H9 (cell line): ENCODE data around the gene OLFM1. TPM values are rescaled to one million over a fixed set of nuclear protein-coding genes. Genes with fewer than 3 reads are reported as not detected.

Source experiments
- DNase-seq: peaks from one replicate; pipeline ENCODE4 v3.0.0-alpha.2; 2017
- H2AFZ ChIP-seq: one replicate; pipeline ENCODE4 v1.6.1; 2013; ENCODE audit warnings: mild to moderate bottlenecking, low read length, control low read depth, moderate library complexity
- H2AK5ac ChIP-seq: 2 replicates; pipeline ENCODE4 v1.6.1; 2013; ENCODE audit warnings: low read length, control low read depth, mixed read lengths; ENCODE audit not compliant: insufficient read length
- H2BK120ac ChIP-seq: one replicate; pipeline ENCODE4 v1.6.1; 2013; ENCODE audit warnings: low read depth, mild to moderate bottlenecking, low read length, control low read depth, inconsistent platforms; ENCODE audit not compliant: poor library complexity, severe bottlenecking
- H2BK12ac ChIP-seq: 2 replicates; pipeline ENCODE4 v1.6.1; 2013; ENCODE audit warnings: low read length, control low read depth, mixed read lengths, low read depth; ENCODE audit not compliant: insufficient read length
- H2BK15ac ChIP-seq: 2 replicates; pipeline ENCODE4 v1.6.1; 2013; ENCODE audit warnings: low read depth, low read length, control low read depth
- H2BK20ac ChIP-seq: one replicate; pipeline ENCODE4 v1.6.1; 2013; ENCODE audit warnings: low read depth, mild to moderate bottlenecking, low read length, control low read depth, inconsistent platforms; ENCODE audit not compliant: poor library complexity, severe bottlenecking
- H2BK5ac ChIP-seq: 2 replicates; pipeline ENCODE4 v1.6.1; 2013; ENCODE audit warnings: low read length, control low read depth, mixed read lengths; ENCODE audit not compliant: insufficient read length
- H3K14ac ChIP-seq: 2 replicates; pipeline ENCODE4 v1.6.1; 2013; ENCODE audit warnings: low read length, control low read depth; ENCODE audit not compliant: insufficient read depth
- H3K18ac ChIP-seq: 2 replicates; pipeline ENCODE4 v1.6.1; 2013; ENCODE audit warnings: low read depth, mild to moderate bottlenecking, mixed read lengths, low read length, control low read depth; ENCODE audit not compliant: insufficient read length
- H3K23ac ChIP-seq: 2 replicates; pipeline ENCODE4 v1.6.1; 2013; ENCODE audit warnings: low read length, control low read depth, mixed read lengths, low read depth; ENCODE audit not compliant: insufficient read length
- H3K23me2 ChIP-seq: 2 replicates; pipeline ENCODE4 v1.6.1; 2013; ENCODE audit warnings: low read depth, mild to moderate bottlenecking, mixed read lengths, low read length, control low read depth; ENCODE audit not compliant: insufficient read length, poor library complexity, severe bottlenecking
- H3K27ac ChIP-seq: 2 replicates; pipeline ENCODE4 v1.5.1; 2013; ENCODE audit warnings: low read length, control low read depth, mixed read lengths, low read depth; ENCODE audit not compliant: insufficient read length
- H3K27me3 ChIP-seq: 2 replicates; pipeline ENCODE4 v1.6.1; 2013; ENCODE audit warnings: low read length, control low read depth, inconsistent platforms; ENCODE audit not compliant: insufficient read depth
- H3K4ac ChIP-seq: 2 replicates; pipeline ENCODE4 v1.6.1; 2013; ENCODE audit warnings: low read depth, mild to moderate bottlenecking, control low read depth, inconsistent platforms, low read length, moderate library complexity
- H3K4me1 ChIP-seq: 2 replicates; pipeline ENCODE4 v1.6.1; 2013; ENCODE audit warnings: low read length, control low read depth, inconsistent platforms; ENCODE audit not compliant: insufficient read depth
- H3K4me2 ChIP-seq: 2 replicates; pipeline ENCODE4 v1.6.1; 2013; ENCODE audit warnings: low read length, control low read depth, mixed read lengths; ENCODE audit not compliant: insufficient read length, insufficient read depth
- H3K56ac ChIP-seq: 2 replicates; pipeline ENCODE4 v1.6.1; 2013; ENCODE audit warnings: low read depth, mild to moderate bottlenecking, mixed read lengths, low read length, control low read depth; ENCODE audit not compliant: insufficient read length
- H3K79me1 ChIP-seq: 2 replicates; pipeline ENCODE4 v1.6.1; 2013; ENCODE audit warnings: low read depth, mild to moderate bottlenecking, moderate library complexity, low read length, control low read depth, inconsistent platforms; ENCODE audit not compliant: insufficient read depth, poor library complexity, severe bottlenecking
- H3K79me2 ChIP-seq: 2 replicates; pipeline ENCODE4 v1.6.1; 2013; ENCODE audit warnings: low read length, control low read depth, inconsistent platforms; ENCODE audit not compliant: insufficient read depth
- H3K9ac ChIP-seq: 2 replicates; pipeline ENCODE4 v1.6.1; 2013; ENCODE audit warnings: low read length, control low read depth, mixed read lengths; ENCODE audit not compliant: insufficient read length; ENCODE audit errors: extremely low read depth
- H3K9me3 ChIP-seq: one replicate; pipeline ENCODE4 v1.6.1; 2013; ENCODE audit warnings: low read depth, low read length, inconsistent platforms; ENCODE audit not compliant: control insufficient read depth
- H3T11ph ChIP-seq: one replicate; pipeline ENCODE4 v1.6.1; 2013; ENCODE audit warnings: mild to moderate bottlenecking, low read length, control low read depth, inconsistent platforms
- H4K20me1 ChIP-seq: one replicate; pipeline ENCODE4 v1.6.1; 2013; ENCODE audit not compliant: control insufficient read depth, insufficient read length, insufficient read depth
- H4K5ac ChIP-seq: 2 replicates; pipeline ENCODE4 v1.6.1; 2013; ENCODE audit warnings: low read depth, mild to moderate bottlenecking, mixed read lengths, low read length, control low read depth; ENCODE audit not compliant: insufficient read length
- H4K8ac ChIP-seq: replicated peaks from 2 replicates; pipeline ENCODE4 v1.6.1; 2013; ENCODE audit warnings: low read length, control low read depth, mixed read lengths, low read depth; ENCODE audit not compliant: insufficient read length
- H4K91ac ChIP-seq: 2 replicates; pipeline ENCODE4 v1.6.1; 2013; ENCODE audit warnings: low read depth, mild to moderate bottlenecking, moderate library complexity, mixed read lengths, low read length, control low read depth; ENCODE audit not compliant: insufficient read length
- H3K27ac Mint-ChIP-seq, 3 experiments: 2 replicates in 2 of 3; 3 replicates in 1 of 3; pipeline ENCODE4 v1.8.0; 2020 to 2021; ENCODE audit warnings: mixed read lengths in 3 of 3, mild to moderate bottlenecking in 1 of 3, moderate library complexity in 1 of 3
- H3K27me3 Mint-ChIP-seq: 2 replicates; pipeline ENCODE4 v1.8.0; 2021; ENCODE audit warnings: low read depth, mild to moderate bottlenecking, moderate library complexity, mixed read lengths
- H3K36me3 Mint-ChIP-seq, 3 experiments: 2 replicates in 2 of 3; 3 replicates in 1 of 3; pipeline ENCODE4 v1.8.0; 2020 to 2021; ENCODE audit warnings: low read depth in 3 of 3, mixed read lengths in 3 of 3; ENCODE audit not compliant: insufficient read depth in 1 of 3
- H3K4me1 Mint-ChIP-seq, 2 experiments: 2 replicates each; pipeline ENCODE4 v1.8.0; 2020; ENCODE audit warnings: mixed read lengths in 2 of 2
- H3K4me3 Mint-ChIP-seq, 2 experiments: 2 replicates in 1 of 2; 3 replicates in 1 of 2; pipeline ENCODE4 v1.8.0; 2020 to 2021; ENCODE audit warnings: mild to moderate bottlenecking in 2 of 2, mixed read lengths in 2 of 2, moderate library complexity in 1 of 2
- H3K9me3 Mint-ChIP-seq, 2 experiments: 2 replicates in 1 of 2; 3 replicates in 1 of 2; pipeline ENCODE4 v1.8.0; 2020; ENCODE audit warnings: mild to moderate bottlenecking in 2 of 2, mixed read lengths in 2 of 2, moderate library complexity in 1 of 2
- CTCF ChIP-seq: fragments of 200-600 bp; sonication (generic); conservative IDR thresholded peaks from 3 replicates; pipeline ENCODE4 v1.8.0; 2021; ENCODE audit warnings: antibody characterized with exemption, mild to moderate bottlenecking
- WGBS: extraction: QIAGEN DNeasy Blood & Tissue Kit; methylation state at CpG from one replicate; pipeline ENCODE4 v1.1.7; 2013; ENCODE audit warnings: missing lambda C conversion rate, low lambda C conversion rate, mixed read lengths; ENCODE audit not compliant: insufficient read length; ENCODE audit errors: extremely low coverage; 5-methylcytosine and 5-hydroxymethylcytosine counted together
- total RNA-seq: library from RNA; stranded (reverse); gene quantifications from 2 replicates; pipeline ENCODE4 v1.2.1, GENCODE V29; 2021

OLFM1 gene
- total RNA-seq, 1 experiment from 2014 or later: 34.1 TPM

GRCh38 chr9:135079676-135080075 lies 7.8 kb upstream of the OLFM1 start:
- Histone ChIP-seq H3K18ac (no peak overlapping the region), H3K27me3 (no peaks in the 10 kb centered on the region; the same call in 1 of the 2 replicates), H3K23me2 (peaks cover 5% of the 10 kb centered on the region), H3K79me2 (no peaks in the 10 kb centered on the region), H2BK15ac (no peak overlapping the region), H3K9ac (no peak overlapping the region), H3K56ac (no peak overlapping the region), H2BK5ac (no peak overlapping the region), H2AK5ac (no peak overlapping the region), H3K4me2 (no peak overlapping the region), H2BK12ac (no peak overlapping the region), H3T11ph (no peak overlapping the region), H3K4ac (no peak overlapping the region), H3K14ac (no peak overlapping the region), H3K9me3 (no peaks in the 10 kb centered on the region), H2AFZ (no peak overlapping the region), H4K91ac (no peak overlapping the region), H3K23ac (no peak overlapping the region), H3K27ac (no peak overlapping the region), H2BK120ac (no peak overlapping the region), H4K8ac (no peak overlapping the region), H4K5ac (no peak overlapping the region), H4K20me1 (no peaks in the 10 kb centered on the region), H2BK20ac (no peak overlapping the region), H3K4me1 (no peaks in the 10 kb centered on the region), H3K79me1 (no peaks in the 10 kb centered on the region)
- Mint-ChIP-seq H3K4me3 (no peak overlapping the region), H3K4me1 (peaks cover 17 to 18% of the 10 kb centered on the region in 2 experiments), H3K36me3 (no peaks in the 10 kb centered on the region; a peak in 1 of 7 replicates), H3K27ac (no peak overlapping the region), H3K27me3 (peaks cover 48% of the 10 kb centered on the region), H3K9me3 (peaks cover 0 to 2% of the 10 kb centered on the region in 2 experiments; a peak in 1 of 5 replicates)
- TF ChIP-seq CTCF: no peak
- DNase-seq: peak; percentile 15
- no CpG with 5 or more reads among the region's 8 CpGs for WGBS
